ENCODE data around the gene PCSK1. TPM values are rescaled to one million over a fixed set of nuclear protein-coding genes. Genes with fewer than 3 reads are reported as not detected.

The PCSK1 gene
- total and polyA plus RNA-seq, 2 donors (not counting 3 experiments of a cell fraction or from before 2014, with no cell fraction given), result 0.95 to 8.7 TPM

- TSS peak; percentile 71 for BruUV-seq (replicated peaks)
- H3K27ac ChIP-seq (ENCODE audit: insufficient read depth, low read depth, low read length), result peak overlapping the region; percentile 84
- no peaks in the 10 kb centered on the region for H3K36me3 ChIP-seq (ENCODE audit: control insufficient read depth in 2 of 2, extremely low read depth in 1 of 2, insufficient read depth in 2 of 2, low read length in 2 of 2)
- peak overlapping the region; percentile 54 for H3K9ac ChIP-seq (replicated peaks; ENCODE audit: extremely low read depth, insufficient read depth, low read length)
- H3K4me3 ChIP-seq (replicated peaks in 1 of 3; ENCODE audit: insufficient read depth in 1 of 3, low read depth in 1 of 3, low read length in 3 of 3), result peak overlapping the region in 1 of 3 experiments; percentile 4
- ChIA-PET CTCF (interaction anchor here (0.6 to 5.4 kb wide), 7 partner anchors 16 to 193 kb away, joined by 3 to 24 read pairs (median 4); no protein-coding TSS in a partner anchor), POLR2A (no interaction called here)
- peak overlapping the region; percentile 25 for H2AFZ ChIP-seq (ENCODE audit: low read depth, low read length)
- peak overlapping the region; percentile 42 for H3K4me2 ChIP-seq (ENCODE audit: insufficient read depth, low read length)
- peaks cover 33% of the 10 kb centered on the region for H3K4me1 ChIP-seq (ENCODE audit: control insufficient read depth, extremely low read depth, insufficient read depth, low read length)
- no peaks in the 10 kb centered on the region for H3K9me1 ChIP-seq (replicated peaks; ENCODE audit: control insufficient read depth, extremely low read depth, insufficient read depth, low read length)
- dilution Hi-C loops (cut with MboI; ENCODE audit: extremely low pct_ligation_motif_present, low sequenced_read_pairs) (no loop called here), intact Hi-C loops (cut with micrococcal nuclease) (loop anchor here (1.0 to 5.0 kb wide), 6 partner anchors 27 to 549 kb away; partner anchors contain the start of gene ELL2)
- FAIRE-seq (peak; percentile 93), DNase-seq (ENCODE audit: low read depth, low spot score) (peak; percentile 89)
- TF ChIP-seq POLR2AphosphoS5 (IDR thresholded peaks at IDR 0.05; ENCODE audit: insufficient read depth, low read depth, low read length) (peak; percentile 49), POLR2A (IDR thresholded peaks at IDR 0.05; ENCODE audit: low read depth, low read length) (peak; percentile 45), FOS (IDR thresholded peaks at IDR 0.05; ENCODE audit: borderline replicate concordance, insufficient read depth, low read length) (peak; percentile 62), JUN (IDR thresholded peaks at IDR 0.05; ENCODE audit: borderline replicate concordance, insufficient read depth, insufficient read length, low read depth) (peak; percentile 40), MYC (IDR thresholded peaks at IDR 0.05; ENCODE audit: low read depth, low read length) (no peak), GATA2 (IDR thresholded peaks at IDR 0.05; ENCODE audit: insufficient read depth, insufficient read length, low read depth, low read length) (peak; percentile 8), EZH2 (IDR thresholded peaks at IDR 0.05; ENCODE audit: borderline replicate concordance, low read depth, low read length, severe bottlenecking) (no peak), CTCF (IDR thresholded peaks at IDR 0.05; ENCODE audit: extremely low read depth in 1 of 2, insufficient read depth in 1 of 2, low read depth in 1 of 2, low read length in 2 of 2) (no peak), MAX (IDR thresholded peaks at IDR 0.05; ENCODE audit: insufficient read depth, insufficient read length) (peak; percentile 87)
- H4K20me1 ChIP-seq (replicated peaks; ENCODE audit: control insufficient read depth, extremely low read depth, insufficient read depth, low read length), result no peaks in the 10 kb centered on the region
- no peaks in the 10 kb centered on the region for H3K79me2 ChIP-seq (ENCODE audit: control insufficient read depth, insufficient read depth, low read length)
- H3K27me3 ChIP-seq (ENCODE audit: control insufficient read depth in 2 of 2, insufficient read depth in 2 of 2, low read length in 2 of 2), result no peaks in the 10 kb centered on the region
- H3K9me3 ChIP-seq (replicated peaks; ENCODE audit: control insufficient read depth, insufficient read depth, low read length), result no peaks in the 10 kb centered on the region
These were observed 24.8 kb downstream of the PCSK1 start for GRCh38 chr5:96408210-96408777.
